Ovary (tissue), 9 donors: Measurements from ENCODE around the gene DMRTB1. TPM values are rescaled to one million over a fixed set of nuclear protein-coding genes. Genes with fewer than 3 reads are reported as not detected.

ENCODE experiments used
- DNase-seq, 5 donors: peaks; one replicate each; pipeline ENCODE4 v3.0.0-alpha.2; 2019 to 2020
- H3K27ac ChIP-seq, 2 donors: fragments of 200-600 bp; one replicate each; pipeline versions ENCODE4 v1.5.1 to v1.8.0; 2019 to 2022
- H3K27me3 ChIP-seq: fragments of 200-600 bp; one replicate; pipeline ENCODE4 v1.8.0; 2022
- H3K36me3 ChIP-seq: fragments of 200-600 bp; sonication (generic); one replicate; pipeline ENCODE4 v1.5.1; 2019
- H3K4me1 ChIP-seq: one replicate; pipeline ENCODE4 v1.8.1; 2013; ENCODE audit warnings: mild to moderate bottlenecking, moderate library complexity; ENCODE audit not compliant: insufficient read depth
- H3K4me3 ChIP-seq: fragments of 200-600 bp; sonication (generic); one replicate; pipeline ENCODE4 v1.5.1; 2017
- H3K9me3 ChIP-seq, 2 donors: fragments of 200-600 bp in 1 of 2; sonication (generic) in 1 of 2; one replicate each; pipeline versions ENCODE4 v1.5.1 to v1.8.1; 2013 to 2019; ENCODE audit warnings: mild to moderate bottlenecking in 1 of 2, moderate library complexity in 1 of 2
- EP300 ChIP-seq: sonication (generic); formaldehyde crosslinking; IDR thresholded peaks from one replicate; pipeline ENCODE4 v1.6.1; 2017; ENCODE audit warnings: antibody characterized with exemption
- POLR2A ChIP-seq: fragments of 450-650 bp; IDR thresholded peaks from one replicate; pipeline ENCODE4 v1.6.1; 2017; ENCODE audit warnings: antibody characterized with exemption, mild to moderate bottlenecking, moderate library complexity
- WGBS, 3 donors: extraction: QIAGEN DNeasy Blood & Tissue Kit in 1 of 3; methylation state at CpG; one replicate each; pipeline versions ENCODE4 v1.1.5 to v1.1.7; 2013 to 2017; 5-methylcytosine and 5-hydroxymethylcytosine counted together
- intact Hi-C, 4 donors: fragments of 100-400 bp; cut with DNase I; formaldehyde crosslinking; loops; one replicate each; pipeline versions ENCODE4 v1.11.0 to v1.15.1; 2022 to 2023
- polyA plus RNA-seq, 2 donors: library from polyadenylated mRNA; stranded (reverse); fragments of 200-250 nt in 1 of 2; fragments of 350-450 nt in 1 of 2; fragmentation: Illumina TruSeq in 1 of 2; extraction: RNeasy Lipid Tissue Mini Kit (QIAGEN cat#74804) in 1 of 2; gene quantifications; one replicate each; pipeline ENCODE4 v1.2.3, GENCODE V29; 2013 to 2014
- total RNA-seq, 7 donors: library from RNA; depleted of rRNA in 2 of 7; stranded (reverse); fragments of >200 nt in 2 of 7; fragmentation: NEBNext Ultra II Directional in 3 of 7; extraction: Animal tissue kit (Norgen Biotek cat#: 25700) in 3 of 7; gene quantifications; one replicate each; pipeline versions ENCODE4 v1.1.0 to v1.2.4, GENCODE V29; 2016 to 2023
- TF ChIP-seq, protein P1 (sequence below), 3 donors: fragments of 450-650 bp in 2 of 3; fragments of 200-600 bp in 1 of 3; IDR thresholded peaks; one replicate each; pipeline versions ENCODE4 v1.5.1 to v1.8.0; 2016 to 2022; ENCODE audit warnings: antibody characterized with exemption in 3 of 3, mild to moderate bottlenecking in 1 of 3
- donor health status: DM: no; HTN: no; CAD: no; lungs with moderate emphysema.
- donor health status: DM: no; HTN: no; CAD: no.
- donor health status: Bipolar disorder and iron deficiency.
- donor health status: DM: yes; HTN: yes; CAD: no.
- donor health status: DM: no; HTN: no; CAD: no.
- donor health status: DM: yes; HTN: yes; CAD: no.

Gene DMRTB1
- total and polyA plus RNA-seq, 9 donors: 0.06 TPM; not detected in 8

GRCh38 chr1:53458634-53459033, 565 bp upstream of the DMRTB1 start:
- WGBS, 3 donors: 54 to 57% (median 55%) methylated on average over 3 of the region's 3 CpGs
- TF ChIP-seq EP300 (no peak), POLR2A (no peak)
- TF ChIP-seq, protein P1, sequence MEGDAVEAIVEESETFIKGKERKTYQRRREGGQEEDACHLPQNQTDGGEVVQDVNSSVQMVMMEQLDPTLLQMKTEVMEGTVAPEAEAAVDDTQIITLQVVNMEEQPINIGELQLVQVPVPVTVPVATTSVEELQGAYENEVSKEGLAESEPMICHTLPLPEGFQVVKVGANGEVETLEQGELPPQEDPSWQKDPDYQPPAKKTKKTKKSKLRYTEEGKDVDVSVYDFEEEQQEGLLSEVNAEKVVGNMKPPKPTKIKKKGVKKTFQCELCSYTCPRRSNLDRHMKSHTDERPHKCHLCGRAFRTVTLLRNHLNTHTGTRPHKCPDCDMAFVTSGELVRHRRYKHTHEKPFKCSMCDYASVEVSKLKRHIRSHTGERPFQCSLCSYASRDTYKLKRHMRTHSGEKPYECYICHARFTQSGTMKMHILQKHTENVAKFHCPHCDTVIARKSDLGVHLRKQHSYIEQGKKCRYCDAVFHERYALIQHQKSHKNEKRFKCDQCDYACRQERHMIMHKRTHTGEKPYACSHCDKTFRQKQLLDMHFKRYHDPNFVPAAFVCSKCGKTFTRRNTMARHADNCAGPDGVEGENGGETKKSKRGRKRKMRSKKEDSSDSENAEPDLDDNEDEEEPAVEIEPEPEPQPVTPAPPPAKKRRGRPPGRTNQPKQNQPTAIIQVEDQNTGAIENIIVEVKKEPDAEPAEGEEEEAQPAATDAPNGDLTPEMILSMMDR (IDR thresholded peaks at IDR 0.05): no peak
- DNase-seq: no peak
- no peak overlapping the region for H3K27ac ChIP-seq
- no peaks in the 10 kb centered on the region for H3K9me3 ChIP-seq
- intact Hi-C loops: no loop called here
- no peaks in the 10 kb centered on the region for H3K36me3 ChIP-seq
- H3K4me1 ChIP-seq: no peaks in the 10 kb centered on the region
- no peaks in the 10 kb centered on the region for H3K27me3 ChIP-seq
- H3K4me3 ChIP-seq: no peak overlapping the region

- TF ChIP-seq POLR2A (no peak), EP300 (no peak)
- TF ChIP-seq, protein P1 (IDR thresholded peaks at IDR 0.05): no peak
- no peaks in the 10 kb centered on the region for H3K9me3 ChIP-seq
- H3K4me3 ChIP-seq: no peak overlapping the region
- DNase-seq: no peak
- H3K4me1 ChIP-seq: no peaks in the 10 kb centered on the region
- H3K36me3 ChIP-seq: no peaks in the 10 kb centered on the region
- no peak overlapping the region for H3K27ac ChIP-seq
- no peaks in the 10 kb centered on the region for H3K27me3 ChIP-seq
- intact Hi-C loops: no loop called here
- 93 to 95% (median 94%) methylated on average over 25 of the region's 25 CpGs for WGBS, 3 donors
Observed at GRCh38 chr1:53460211-53460634, 1.0 kb downstream of the DMRTB1 start.

DNA sequence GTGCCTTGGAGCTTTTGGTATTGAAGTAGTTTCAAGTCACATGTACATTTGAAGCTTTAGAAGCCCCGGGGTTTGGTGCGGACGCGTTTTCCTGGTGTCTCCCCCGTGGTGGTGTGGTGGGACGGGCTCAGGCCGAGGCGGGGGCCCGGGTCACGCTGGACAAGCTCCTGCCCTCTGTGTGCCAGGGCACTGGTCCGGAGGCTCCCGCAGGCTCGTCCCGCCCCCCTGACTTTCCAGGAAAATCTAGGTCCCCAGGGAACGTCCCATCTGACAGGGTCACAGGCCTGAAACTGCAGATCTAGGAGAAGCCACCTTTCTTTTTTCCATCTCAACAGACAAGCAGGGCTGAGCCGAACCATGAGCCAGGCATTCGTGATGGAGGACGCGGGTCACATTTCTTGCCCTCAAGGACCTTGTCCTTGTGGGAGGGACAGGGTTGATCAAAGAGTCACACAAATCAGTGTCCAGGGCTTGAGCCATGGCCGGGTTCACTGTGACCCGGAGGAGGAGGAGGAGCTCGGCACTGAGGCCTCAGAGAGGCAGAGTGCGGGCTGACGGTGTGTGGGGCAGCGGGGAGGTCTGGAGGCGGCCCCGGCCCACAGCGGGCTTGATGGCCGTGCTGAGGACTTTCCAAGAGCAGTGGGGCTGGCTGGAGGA, 1.6 kb downstream of the DMRTB1 start:
- TF ChIP-seq, protein P1 (IDR thresholded peaks at IDR 0.05): no peak
- TF ChIP-seq POLR2A: no peak
- no peaks in the 10 kb centered on the region for H3K27me3 ChIP-seq
- H3K4me3 ChIP-seq: no peak overlapping the region
- H3K4me1 ChIP-seq: no peaks in the 10 kb centered on the region
- 74 to 78% (median 77%) methylated on average over 29 of the region's 29 CpGs for WGBS, 3 donors
- intact Hi-C loops: no loop called here
- no peak for DNase-seq
- no peaks in the 10 kb centered on the region for H3K9me3 ChIP-seq
- H3K27ac ChIP-seq: no peak overlapping the region
- H3K36me3 ChIP-seq: no peaks in the 10 kb centered on the region

- 88 to 89% (median 88%) methylated on average over 25 of the region's 25 CpGs for WGBS, 3 donors
- no peak for DNase-seq
- TF ChIP-seq EP300: no peak
- TF ChIP-seq, protein P1 (IDR thresholded peaks at IDR 0.05): no peak
- TF ChIP-seq POLR2A: no peak
Observed at GRCh38 chr1:53461323-53462044, 2.3 kb downstream of the DMRTB1 start.

More at GRCh38 chr1:53461323-53462044, 2.3 kb downstream of the DMRTB1 start:
- Histone ChIP-seq H3K27me3 (no peaks in the 10 kb centered on the region), H3K4me1 (no peaks in the 10 kb centered on the region), H3K36me3 (no peaks in the 10 kb centered on the region), H3K4me3 (no peak overlapping the region), H3K27ac (no peak overlapping the region), H3K9me3 (no peaks in the 10 kb centered on the region)
- intact Hi-C loops: no loop called here
